KMS-11 (cell line): ENCODE results near the gene SETBP1.

Experiments used
- H2AFZ ChIP-seq: fragments of 200-600 bp; sonication (generic); 2 replicates; pipeline ENCODE4 v1.6.1; 2016; ENCODE audit warnings: antibody characterized with exemption, mixed run types, low read depth
- H3K27ac ChIP-seq: fragments of 200-600 bp; sonication (generic); 2 replicates; pipeline ENCODE4 v1.6.1; 2016; ENCODE audit warnings: mild to moderate bottlenecking, mixed run types
- H3K27me3 ChIP-seq: fragments of 200-600 bp; sonication (generic); 2 replicates; pipeline ENCODE4 v1.6.1; 2017; ENCODE audit warnings: mild to moderate bottlenecking, low read depth, mixed run types, moderate library complexity; ENCODE audit not compliant: insufficient read depth
- H3K36me3 ChIP-seq: fragments of 200-600 bp; sonication (generic); 2 replicates; pipeline ENCODE4 v1.6.1; 2017; ENCODE audit warnings: mild to moderate bottlenecking, mixed run types; ENCODE audit not compliant: insufficient read depth
- H3K4me1 ChIP-seq: fragments of 200-600 bp; sonication (generic); 2 replicates; pipeline ENCODE4 v1.6.1; 2016; ENCODE audit warnings: mild to moderate bottlenecking, low read depth, mixed run types; ENCODE audit not compliant: poor library complexity, severe bottlenecking
- H3K4me2 ChIP-seq: fragments of 200-600 bp; sonication (generic); 2 replicates; pipeline ENCODE4 v1.7.0; 2016; ENCODE audit warnings: mild to moderate bottlenecking, mixed run types
- H3K4me3 ChIP-seq: fragments of 200-600 bp; sonication (generic); IDR thresholded peaks from 2 replicates; pipeline ENCODE4 v1.6.1; 2017; ENCODE audit warnings: low read depth, low read length, mixed read lengths; ENCODE audit not compliant: insufficient read depth
- H3K79me2 ChIP-seq: fragments of 200-600 bp; sonication (generic); 2 replicates; pipeline ENCODE4 v1.6.1; 2016; ENCODE audit warnings: low read depth, mixed run types; ENCODE audit not compliant: insufficient read depth
- H3K9ac ChIP-seq: fragments of 200-600 bp; sonication (generic); 2 replicates; pipeline ENCODE4 v1.6.1; 2016; ENCODE audit warnings: mild to moderate bottlenecking, mixed run types
- H4K20me1 ChIP-seq: fragments of 200-600 bp; sonication (generic); 2 replicates; pipeline ENCODE4 v1.6.1; 2016; ENCODE audit warnings: mild to moderate bottlenecking, mixed run types; ENCODE audit not compliant: insufficient read depth
- TF ChIP-seq, protein P1 (sequence below): fragments of 200-600 bp; sonication (generic); conservative IDR thresholded peaks from 2 replicates; pipeline ENCODE4 v1.6.1; 2017; ENCODE audit warnings: low read depth, mild to moderate bottlenecking, antibody characterized with exemption, low read length, moderate library complexity, mixed read lengths

The SETBP1 gene

GRCh38 chr18:44782617-44783016 lies 101.9 kb downstream of the SETBP1 start:
- Histone ChIP-seq H3K4me1 (peaks cover 80% of the 10 kb centered on the region), H4K20me1 (no peaks in the 10 kb centered on the region), H3K27me3 (no peaks in the 10 kb centered on the region), H2AFZ (no peak overlapping the region), H3K4me2 (no peak overlapping the region), H3K27ac (no peak overlapping the region), H3K4me3 (no peak overlapping the region), H3K9ac (no peak overlapping the region), H3K36me3 (no peaks in the 10 kb centered on the region), H3K79me2 (peaks cover 18% of the 10 kb centered on the region)
- TF ChIP-seq, protein P1, sequence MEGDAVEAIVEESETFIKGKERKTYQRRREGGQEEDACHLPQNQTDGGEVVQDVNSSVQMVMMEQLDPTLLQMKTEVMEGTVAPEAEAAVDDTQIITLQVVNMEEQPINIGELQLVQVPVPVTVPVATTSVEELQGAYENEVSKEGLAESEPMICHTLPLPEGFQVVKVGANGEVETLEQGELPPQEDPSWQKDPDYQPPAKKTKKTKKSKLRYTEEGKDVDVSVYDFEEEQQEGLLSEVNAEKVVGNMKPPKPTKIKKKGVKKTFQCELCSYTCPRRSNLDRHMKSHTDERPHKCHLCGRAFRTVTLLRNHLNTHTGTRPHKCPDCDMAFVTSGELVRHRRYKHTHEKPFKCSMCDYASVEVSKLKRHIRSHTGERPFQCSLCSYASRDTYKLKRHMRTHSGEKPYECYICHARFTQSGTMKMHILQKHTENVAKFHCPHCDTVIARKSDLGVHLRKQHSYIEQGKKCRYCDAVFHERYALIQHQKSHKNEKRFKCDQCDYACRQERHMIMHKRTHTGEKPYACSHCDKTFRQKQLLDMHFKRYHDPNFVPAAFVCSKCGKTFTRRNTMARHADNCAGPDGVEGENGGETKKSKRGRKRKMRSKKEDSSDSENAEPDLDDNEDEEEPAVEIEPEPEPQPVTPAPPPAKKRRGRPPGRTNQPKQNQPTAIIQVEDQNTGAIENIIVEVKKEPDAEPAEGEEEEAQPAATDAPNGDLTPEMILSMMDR = no peak

DNA sequence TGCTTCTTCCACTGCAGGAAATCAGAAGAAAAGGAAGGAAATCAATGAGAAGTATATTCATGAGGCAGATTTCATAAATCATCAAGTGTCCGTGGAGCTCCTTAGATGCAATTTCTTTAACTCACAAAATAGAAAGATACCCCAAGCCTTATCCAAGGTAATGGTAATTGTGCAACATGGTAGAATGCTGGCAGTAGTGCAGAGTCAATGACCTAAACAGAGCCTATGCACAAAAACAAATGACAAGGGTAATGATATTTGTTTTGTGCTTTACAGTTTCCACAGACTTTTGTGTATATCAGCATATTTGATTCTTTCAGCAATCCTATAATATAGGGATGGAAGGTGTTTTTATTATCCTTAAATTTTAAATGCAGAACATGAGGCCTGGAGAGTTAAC lies 102.7 kb downstream of the SETBP1 start:
- Histone ChIP-seq H3K27ac (no peak overlapping the region), H3K27me3 (no peaks in the 10 kb centered on the region), H4K20me1 (no peaks in the 10 kb centered on the region)

DNA sequence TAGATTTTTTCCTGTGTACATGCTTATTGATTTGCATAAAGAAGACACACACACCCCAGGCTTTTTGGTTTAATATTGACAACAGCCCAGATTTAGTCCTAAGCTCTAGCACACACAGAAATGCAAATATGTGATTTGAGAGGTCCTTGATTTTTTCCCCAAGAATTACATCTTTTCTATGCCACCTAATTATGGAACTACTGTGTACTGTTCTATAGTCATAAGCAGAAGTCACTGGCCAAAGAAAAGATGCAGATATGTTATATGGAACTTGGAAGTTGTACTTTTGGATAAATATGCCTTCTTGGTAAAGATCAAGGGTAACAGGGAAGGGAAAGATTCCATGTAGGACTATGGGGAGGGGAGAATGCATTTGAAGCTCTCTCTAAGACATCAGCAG lies 105.6 kb downstream of the SETBP1 start:
- no peaks in the 10 kb centered on the region for H4K20me1 ChIP-seq
- TF ChIP-seq, protein P1 = no peak
- H3K36me3 ChIP-seq = no peaks in the 10 kb centered on the region
- H3K4me2 ChIP-seq = peak overlapping the region; percentile 84
- H3K4me3 ChIP-seq = no peak overlapping the region
- H3K9ac ChIP-seq = peak overlapping the region; percentile 12; the same call in 1 of the 2 replicates
- H3K4me1 ChIP-seq = peaks cover 75% of the 10 kb centered on the region
- no peaks in the 10 kb centered on the region for H3K27me3 ChIP-seq
- H3K27ac ChIP-seq = peak overlapping the region; percentile 15; the same call in 1 of the 2 replicates
- no peak overlapping the region for H2AFZ ChIP-seq
- peaks cover 39% of the 10 kb centered on the region for H3K79me2 ChIP-seq

More for the DNA sequence above, 102.7 kb downstream of the SETBP1 start:
- H3K4me1 ChIP-seq = peaks cover 79% of the 10 kb centered on the region
- TF ChIP-seq, protein P1 = no peak
- H3K9ac ChIP-seq = no peak overlapping the region
- H2AFZ ChIP-seq = no peak overlapping the region
- H3K4me3 ChIP-seq = no peak overlapping the region
- H3K4me2 ChIP-seq = no peak overlapping the region
- peaks cover 25% of the 10 kb centered on the region for H3K79me2 ChIP-seq
- no peaks in the 10 kb centered on the region for H3K36me3 ChIP-seq

- Histone ChIP-seq H3K27me3 (no peaks in the 10 kb centered on the region), H3K4me3 (no peak overlapping the region), H3K36me3 (no peaks in the 10 kb centered on the region), H2AFZ (no peak overlapping the region), H3K9ac (peak overlapping the region; percentile 12; the same call in 1 of the 2 replicates), H3K4me2 (peak overlapping the region; percentile 84), H4K20me1 (no peaks in the 10 kb centered on the region), H3K79me2 (peaks cover 42% of the 10 kb centered on the region), H3K27ac (peak overlapping the region; percentile 15; the same call in 1 of the 2 replicates), H3K4me1 (peaks cover 71% of the 10 kb centered on the region)
- TF ChIP-seq, protein P1 = no peak
These were observed 106.0 kb downstream of the SETBP1 start for GRCh38 chr18:44786688-44787087.
